K562 (cell line): ENCODE measurements around the gene ARHGEF6. TPM values are rescaled to one million over a fixed set of nuclear protein-coding genes. Genes with fewer than 3 reads are reported as not detected.

Experiments used
- ATAC-seq: fragments of 200-7000 bp; cut with Tn5 transposase; 3 replicates; pipeline ENCODE4 v1.9.1; 2020; ENCODE audit warnings: moderate library complexity
- BruUV-seq: library from RNA; stranded (reverse); fragments of 400-500 nt; replicated peaks from 2 replicates; lab custom pipeline; 2021; lab: Mats Ljungman, UMichigan
- CTCF ChIA-PET: fragments of 300-600 bp; formaldehyde crosslinking; extraction: SDS; loops from one replicate; lab custom pipeline; 2021; ENCODE audit warnings: low intra/inter-chr PET ratio; lab: Yijun Ruan, JAX
- POLR2A ChIA-PET: fragments of 300-600, 350-650 bp; sonication (Branson Sonifier 250); formaldehyde crosslinking; extraction: SDS; loops from one replicate; lab custom pipeline; 2021; ENCODE audit warnings: antibody characterized with exemption, inconsistent platforms; lab: Yijun Ruan, JAX
- DNase-seq, 4 experiments: peaks; one replicate each; pipeline versions ENCODE4 v3.0.0 to v3.0.0-alpha.2; 2011 to 2018; ENCODE audit warnings: low spot score in 3 of 4, mixed read lengths in 3 of 4; ENCODE audit errors: extremely low read depth in 1 of 4
- FAIRE-seq: peaks from 2 replicates; lab custom pipeline; 2011; peaks lifted over from hg19 to GRCh38; lab: Jason Lieb, UNC
- H2AFZ ChIP-seq: 2 replicates; pipeline ENCODE4 v1.6.0; 2011; ENCODE audit warnings: low read depth, low read length, control low read depth, inconsistent platforms
- H3K27ac ChIP-seq: fragments of 200-600 bp; 3 replicates; pipeline ENCODE4 v1.8.0; 2011; ENCODE audit warnings: low read depth, mild to moderate bottlenecking, control low read depth, inconsistent platforms, low read length, moderate library complexity, mixed read lengths; ENCODE audit errors: extremely low read depth
- H3K27me3 ChIP-seq, 2 experiments: fragments of 300-600 bp in 1 of 2; 2 replicates in 1 of 2; 3 replicates in 1 of 2; pipeline versions ENCODE4 v1.6.0 to v1.8.0; 2011; ENCODE audit warnings: inconsistent platforms in 2 of 2, low read length in 2 of 2, mild to moderate bottlenecking in 1 of 2, mixed read lengths in 1 of 2, moderate library complexity in 1 of 2; ENCODE audit not compliant: control insufficient read depth in 2 of 2, insufficient read depth in 2 of 2
- H3K36me3 ChIP-seq: fragments of 300-600 bp; 3 replicates; pipeline ENCODE4 v1.8.0; 2011; ENCODE audit warnings: mild to moderate bottlenecking, low read length, inconsistent platforms; ENCODE audit not compliant: control insufficient read depth, insufficient read depth
- H3K4me1 ChIP-seq, 2 experiments: fragments of 200-600 bp in 1 of 2; replicated peaks in 1 of 2; 2 replicates in 1 of 2; 3 replicates in 1 of 2; pipeline versions ENCODE4 v1.5.1 to v1.8.0; 2011; ENCODE audit warnings: inconsistent platforms in 2 of 2, low read length in 2 of 2, mild to moderate bottlenecking in 1 of 2, mixed read lengths in 1 of 2, moderate library complexity in 1 of 2; ENCODE audit not compliant: control insufficient read depth in 2 of 2, insufficient read depth in 2 of 2
- H3K4me2 ChIP-seq: 2 replicates; pipeline ENCODE4 v1.6.1; 2011; ENCODE audit warnings: low read length, control low read depth, inconsistent platforms, mixed read lengths; ENCODE audit not compliant: insufficient read depth
- H3K4me3 ChIP-seq: fragments of 200-600 bp; sonication (generic), shearing (Covaris generic); 2 replicates; pipeline ENCODE4 v1.5.1; 2016; ENCODE audit warnings: control low read depth, inconsistent platforms
- H3K79me2 ChIP-seq: fragments of 200-600 bp; 3 replicates; pipeline ENCODE4 v1.8.0; 2011; ENCODE audit warnings: low read length, inconsistent platforms; ENCODE audit not compliant: control insufficient read depth, insufficient read depth
- H3K9ac ChIP-seq, 2 experiments: 2 replicates each; pipeline versions ENCODE4 v1.6.0 to v1.6.1; 2011; ENCODE audit warnings: low read depth in 2 of 2, low read length in 2 of 2, control low read depth in 1 of 2, inconsistent platforms in 1 of 2, mild to moderate bottlenecking in 1 of 2, mixed read lengths in 1 of 2; ENCODE audit not compliant: insufficient read depth in 1 of 2
- H3K9me1 ChIP-seq: one replicate; pipeline ENCODE4 v1.6.0; 2011; ENCODE audit warnings: inconsistent platforms, mild to moderate bottlenecking, low read length, moderate library complexity; ENCODE audit not compliant: control insufficient read depth, insufficient read depth
- H3K9me3 ChIP-seq: replicated peaks from 2 replicates; pipeline ENCODE4 v1.5.1; 2011; ENCODE audit warnings: low read depth, low read length, inconsistent platforms; ENCODE audit not compliant: control insufficient read depth, insufficient read depth
- H4K20me1 ChIP-seq: replicated peaks from 2 replicates; pipeline ENCODE4 v1.6.1; 2011; ENCODE audit warnings: low read length, inconsistent platforms, mixed read lengths; ENCODE audit not compliant: control insufficient read depth, insufficient read depth
- C11orf30 ChIP-seq: fragments of 450-650 bp; IDR thresholded peaks from 2 replicates; pipeline ENCODE4 v1.6.1; 2016; ENCODE audit warnings: low read depth, mild to moderate bottlenecking
- FOXK2 ChIP-seq, 2 experiments: fragments of 450-650 bp; IDR thresholded peaks in 1 of 2; conservative IDR thresholded peaks in 1 of 2; 2 replicates each; pipeline ENCODE4 v1.6.1; 2016; ENCODE audit warnings: low read depth in 2 of 2, mild to moderate bottlenecking in 1 of 2
- HNRNPLL ChIP-seq: fragments of 200-400 bp; formaldehyde crosslinking; IDR thresholded peaks from 2 replicates; pipeline ENCODE4 v1.6.1; 2017; ENCODE audit warnings: low read length, low read depth, mild to moderate bottlenecking; ENCODE audit not compliant: poor library complexity, severe bottlenecking
- RBFOX2 ChIP-seq: fragments of 200-400 bp; formaldehyde crosslinking; IDR thresholded peaks from 2 replicates; pipeline ENCODE4 v1.6.1; 2017; ENCODE audit warnings: low read depth, mild to moderate bottlenecking, low read length, moderate library complexity
- RFX5 ChIP-seq: IDR thresholded peaks from 2 replicates; pipeline ENCODE4 v1.6.1; 2011; ENCODE audit warnings: low read depth, mild to moderate bottlenecking, improper control_type of control experiment, low read length
- U2AF2 ChIP-seq: fragments of 200-400 bp; formaldehyde crosslinking; optimal IDR thresholded peaks from 2 replicates; pipeline ENCODE3; 2017; ENCODE audit warnings: low read depth, mild to moderate bottlenecking, low read length
- WGBS: fragments of 100-300 bp; shearing (Covaris generic); methylation state at CpG from one replicate; pipeline ENCODE4 v1.1.6; 2016; ENCODE audit warnings: low coverage, mixed read lengths; ENCODE audit not compliant: insufficient coverage; ENCODE audit errors: missing lambda C conversion rate; 5-methylcytosine and 5-hydroxymethylcytosine counted together
- in situ Hi-C: fragments of 300-500 bp; cut with MboI; formaldehyde crosslinking; loops from 4 replicates; pipeline ENCODE4 v1.15.0; 2018; ENCODE audit warnings: inconsistent platforms, mixed read lengths
- intact Hi-C: fragments of 100-400 bp; cut with micrococcal nuclease; formaldehyde crosslinking; loops from 2 replicates; pipeline ENCODE4 v1.14.2; 2022
- polyA plus RNA-seq, 8 experiments: library from polyadenylated mRNA; depleted of rRNA in 4 of 8; stranded (reverse) in 5 of 8; unstranded in 3 of 8; fragments of >200 nt; fragmentation: Nextera tagmentation in 2 of 8; fragmentation: Illumina TruSeq in 1 of 8; extraction: Ambion mirVana in 2 of 8; extraction: Trizol in 1 of 8; gene quantifications; 2 replicates each; pipeline versions ENCODE4 v1.2.1 to v1.2.3, GENCODE V29; 2011 to 2014; ENCODE audit warnings: inconsistent platforms in 1 of 8, missing spikeins in 1 of 8
- total RNA-seq, 7 experiments: library from RNA; depleted of rRNA in 6 of 7; stranded (reverse); fragments of >200 nt in 6 of 7; fragmentation: Illumina TruSeq in 2 of 7; extraction: Trizol in 2 of 7; gene quantifications; 2 replicates each; pipeline versions ENCODE4 v1.2.1 to v1.2.3, GENCODE V29; 2011 to 2021; ENCODE audit warnings: low replicate concordance in 1 of 7
- TF ChIP-seq, protein P1 (sequence below): fragments of 450-650 bp; formaldehyde crosslinking; conservative IDR thresholded peaks from 2 replicates; pipeline ENCODE4 v1.4.0; 2022; ENCODE audit warnings: mild to moderate bottlenecking, missing genetic modification characterization
- TF ChIP-seq, protein P2 (sequence below), 3 experiments: IDR thresholded peaks in 2 of 3; conservative IDR thresholded peaks in 1 of 3; 2 replicates each; pipeline ENCODE4 v1.5.1; 2011 to 2012; ENCODE audit warnings: low read length in 3 of 3, mild to moderate bottlenecking in 3 of 3, control low read depth in 2 of 3, improper control_type of control experiment in 1 of 3, inconsistent platforms in 1 of 3, low read depth in 1 of 3, mixed read lengths in 1 of 3, moderate library complexity in 1 of 3; ENCODE audit not compliant: insufficient read depth in 2 of 3
- TF ChIP-seq, protein P3 (sequence below), 2 experiments: fragments of 450-650 bp in 1 of 2; sonication (generic) in 1 of 2; formaldehyde crosslinking in 1 of 2; IDR thresholded peaks; 2 replicates each; pipeline versions ENCODE4 v1.7.1 to v1.9.0; 2016 to 2022; ENCODE audit warnings: inconsistent platforms in 1 of 2, mild to moderate bottlenecking in 1 of 2, missing genetic modification reagents in 1 of 2

The ARHGEF6 gene
- total and polyA plus RNA-seq, 9 of the 15 experiments (the other 6 are each of a cell fraction or from before 2014, with no cell fraction given) = 2.9 to 22.1 (median 13.3) TPM

DNA sequence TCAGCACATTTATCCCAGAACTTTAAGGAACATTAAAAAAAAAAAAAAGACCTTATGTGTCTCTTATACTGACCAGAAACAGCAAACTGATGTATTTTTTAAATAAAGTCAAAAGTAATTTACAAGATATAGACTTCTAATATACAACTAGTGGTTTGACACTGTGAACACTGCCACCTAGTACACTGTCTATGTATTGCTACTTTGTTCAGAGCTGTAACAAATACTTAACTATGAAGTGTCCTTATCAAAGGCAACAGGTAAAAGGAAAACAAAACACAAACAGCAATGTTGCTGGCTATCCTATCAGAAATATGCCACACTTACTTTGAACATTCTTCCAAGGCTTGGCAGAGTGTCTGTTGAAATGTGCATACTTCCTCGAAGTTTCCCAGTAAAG lies 72.4 kb downstream of the ARHGEF6 start:
- no peaks in the 10 kb centered on the region for H3K9me3 ChIP-seq
- no peak overlapping the region for H3K9ac ChIP-seq
- DNase-seq = peak in 3 of 4 experiments; percentile 8 to 14 (median 14)
- no peaks in the 10 kb centered on the region for H3K9me1 ChIP-seq
- no peaks in the 10 kb centered on the region for H4K20me1 ChIP-seq
- H3K27ac ChIP-seq = no peak overlapping the region
- ATAC-seq = peak; percentile 82
- CTCF ChIA-PET = interaction anchor here (0.6 kb wide), 2 partner anchors 56 to 82 kb away, joined by 3 to 4 read pairs; no protein-coding TSS in a partner anchor
- POLR2A ChIA-PET = interaction anchor here (1.0 kb wide), 1 partner anchor 11 kb away, joined by 4 read pairs; no protein-coding TSS in a partner anchor
- no TSS peak for BruUV-seq
- H3K4me2 ChIP-seq = no peak overlapping the region
- intact Hi-C loops (no loop called here), in situ Hi-C loops (no loop called here)
- no peak overlapping the region for H2AFZ ChIP-seq
- H3K4me1 ChIP-seq = no peaks in the 10 kb centered on the region; a peak in 2 of 5 replicates
- WGBS = 50% methylated on average over 1 of the region's 1 CpG
- no peaks in the 10 kb centered on the region for H3K27me3 ChIP-seq
- no peaks in the 10 kb centered on the region for H3K36me3 ChIP-seq
- H3K79me2 ChIP-seq = no peaks in the 10 kb centered on the region
- peak; percentile 51 for FAIRE-seq
- no peak overlapping the region for H3K4me3 ChIP-seq
- TF ChIP-seq RBFOX2 = no peak
- TF ChIP-seq, protein P1, sequence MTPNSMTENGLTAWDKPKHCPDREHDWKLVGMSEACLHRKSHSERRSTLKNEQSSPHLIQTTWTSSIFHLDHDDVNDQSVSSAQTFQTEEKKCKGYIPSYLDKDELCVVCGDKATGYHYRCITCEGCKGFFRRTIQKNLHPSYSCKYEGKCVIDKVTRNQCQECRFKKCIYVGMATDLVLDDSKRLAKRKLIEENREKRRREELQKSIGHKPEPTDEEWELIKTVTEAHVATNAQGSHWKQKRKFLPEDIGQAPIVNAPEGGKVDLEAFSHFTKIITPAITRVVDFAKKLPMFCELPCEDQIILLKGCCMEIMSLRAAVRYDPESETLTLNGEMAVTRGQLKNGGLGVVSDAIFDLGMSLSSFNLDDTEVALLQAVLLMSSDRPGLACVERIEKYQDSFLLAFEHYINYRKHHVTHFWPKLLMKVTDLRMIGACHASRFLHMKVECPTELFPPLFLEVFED (CRISPR knock-in tag) = no peak
- TF ChIP-seq C11orf30 = 0 out of 2 replicates have a peak, but pooled peaks have one; percentile 29
- TF ChIP-seq, protein P2, sequence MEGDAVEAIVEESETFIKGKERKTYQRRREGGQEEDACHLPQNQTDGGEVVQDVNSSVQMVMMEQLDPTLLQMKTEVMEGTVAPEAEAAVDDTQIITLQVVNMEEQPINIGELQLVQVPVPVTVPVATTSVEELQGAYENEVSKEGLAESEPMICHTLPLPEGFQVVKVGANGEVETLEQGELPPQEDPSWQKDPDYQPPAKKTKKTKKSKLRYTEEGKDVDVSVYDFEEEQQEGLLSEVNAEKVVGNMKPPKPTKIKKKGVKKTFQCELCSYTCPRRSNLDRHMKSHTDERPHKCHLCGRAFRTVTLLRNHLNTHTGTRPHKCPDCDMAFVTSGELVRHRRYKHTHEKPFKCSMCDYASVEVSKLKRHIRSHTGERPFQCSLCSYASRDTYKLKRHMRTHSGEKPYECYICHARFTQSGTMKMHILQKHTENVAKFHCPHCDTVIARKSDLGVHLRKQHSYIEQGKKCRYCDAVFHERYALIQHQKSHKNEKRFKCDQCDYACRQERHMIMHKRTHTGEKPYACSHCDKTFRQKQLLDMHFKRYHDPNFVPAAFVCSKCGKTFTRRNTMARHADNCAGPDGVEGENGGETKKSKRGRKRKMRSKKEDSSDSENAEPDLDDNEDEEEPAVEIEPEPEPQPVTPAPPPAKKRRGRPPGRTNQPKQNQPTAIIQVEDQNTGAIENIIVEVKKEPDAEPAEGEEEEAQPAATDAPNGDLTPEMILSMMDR (IDR thresholded peaks at IDR 0.05 in 2 of 3, conservative IDR thresholded peaks at IDR 0.05 in 1 of 3; ENCODE audit: insufficient read depth in 2 of 3, low read depth in 1 of 3, low read length in 3 of 3) = peak; percentile 33 to 45 (median 39); a peak in 4 of 6 replicates
- TF ChIP-seq RFX5 = no peak
- TF ChIP-seq, protein P3, sequence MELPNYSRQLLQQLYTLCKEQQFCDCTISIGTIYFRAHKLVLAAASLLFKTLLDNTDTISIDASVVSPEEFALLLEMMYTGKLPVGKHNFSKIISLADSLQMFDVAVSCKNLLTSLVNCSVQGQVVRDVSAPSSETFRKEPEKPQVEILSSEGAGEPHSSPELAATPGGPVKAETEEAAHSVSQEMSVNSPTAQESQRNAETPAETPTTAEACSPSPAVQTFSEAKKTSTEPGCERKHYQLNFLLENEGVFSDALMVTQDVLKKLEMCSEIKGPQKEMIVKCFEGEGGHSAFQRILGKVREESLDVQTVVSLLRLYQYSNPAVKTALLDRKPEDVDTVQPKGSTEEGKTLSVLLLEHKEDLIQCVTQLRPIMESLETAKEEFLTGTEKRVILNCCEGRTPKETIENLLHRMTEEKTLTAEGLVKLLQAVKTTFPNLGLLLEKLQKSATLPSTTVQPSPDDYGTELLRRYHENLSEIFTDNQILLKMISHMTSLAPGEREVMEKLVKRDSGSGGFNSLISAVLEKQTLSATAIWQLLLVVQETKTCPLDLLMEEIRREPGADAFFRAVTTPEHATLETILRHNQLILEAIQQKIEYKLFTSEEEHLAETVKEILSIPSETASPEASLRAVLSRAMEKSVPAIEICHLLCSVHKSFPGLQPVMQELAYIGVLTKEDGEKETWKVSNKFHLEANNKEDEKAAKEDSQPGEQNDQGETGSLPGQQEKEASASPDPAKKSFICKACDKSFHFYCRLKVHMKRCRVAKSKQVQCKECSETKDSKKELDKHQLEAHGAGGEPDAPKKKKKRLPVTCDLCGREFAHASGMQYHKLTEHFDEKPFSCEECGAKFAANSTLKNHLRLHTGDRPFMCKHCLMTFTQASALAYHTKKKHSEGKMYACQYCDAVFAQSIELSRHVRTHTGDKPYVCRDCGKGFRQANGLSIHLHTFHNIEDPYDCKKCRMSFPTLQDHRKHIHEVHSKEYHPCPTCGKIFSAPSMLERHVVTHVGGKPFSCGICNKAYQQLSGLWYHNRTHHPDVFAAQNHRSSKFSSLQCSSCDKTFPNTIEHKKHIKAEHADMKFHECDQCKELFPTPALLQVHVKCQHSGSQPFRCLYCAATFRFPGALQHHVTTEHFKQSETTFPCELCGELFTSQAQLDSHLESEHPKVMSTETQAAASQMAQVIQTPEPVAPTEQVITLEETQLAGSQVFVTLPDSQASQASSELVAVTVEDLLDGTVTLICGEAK (IDR thresholded peaks at IDR 0.05) = no peak
- TF ChIP-seq, protein P3 (CRISPR knock-in tag; IDR thresholded peaks at IDR 0.05) = no peak
- TF ChIP-seq HNRNPLL = no peak
- TF ChIP-seq U2AF2 = no peak
- no peak for TF ChIP-seq FOXK2 (conservative IDR thresholded peaks at IDR 0.05 in 1 of 2, IDR thresholded peaks at IDR 0.05 in 1 of 2; ENCODE audit: low read depth in 2 of 2)
